ENCODE results near the gene OTUD3. TPM values are rescaled to one million over a fixed set of nuclear protein-coding genes. Genes with fewer than 3 reads are reported as not detected.

The OTUD3 gene
- total RNA-seq, 1 donor from 2014 or later: 6.4 TPM

GRCh38 chr1:19946971-19947370, 64.8 kb downstream of the OTUD3 start:
- H3K4me1 Mint-ChIP-seq (ENCODE audit: low read depth): no peaks in the 10 kb centered on the region
- peaks cover 17% of the 10 kb centered on the region for H3K27me3 Mint-ChIP-seq (ENCODE audit: low read depth)
- no peak for DNase-seq (ENCODE audit: low spot score)
- H3K4me3 Mint-ChIP-seq (ENCODE audit: unreplicated experiment): no peak overlapping the region
- TF ChIP-seq CTCF (IDR thresholded peaks at IDR 0.05): no peak
- peaks cover 2% of the 10 kb centered on the region for H3K9me3 Mint-ChIP-seq (ENCODE audit: low read depth)
- H3K36me3 Mint-ChIP-seq (ENCODE audit: low read depth): no peaks in the 10 kb centered on the region
- H3K27ac Mint-ChIP-seq (ENCODE audit: unreplicated experiment): no peak overlapping the region

- H3K36me3 Mint-ChIP-seq (ENCODE audit: low read depth): peaks cover 2% of the 10 kb centered on the region
- no peaks in the 10 kb centered on the region for H3K4me1 Mint-ChIP-seq (ENCODE audit: low read depth)
- no peak for DNase-seq (ENCODE audit: low spot score)
- H3K27ac Mint-ChIP-seq (ENCODE audit: unreplicated experiment): no peak overlapping the region
- no peak overlapping the region for H3K4me3 Mint-ChIP-seq (ENCODE audit: unreplicated experiment)
- H3K27me3 Mint-ChIP-seq (ENCODE audit: low read depth): peaks cover 26% of the 10 kb centered on the region
- TF ChIP-seq CTCF (IDR thresholded peaks at IDR 0.05): no peak
- peaks cover 8% of the 10 kb centered on the region for H3K9me3 Mint-ChIP-seq (ENCODE audit: low read depth)
Observed at GRCh38 chr1:19949016-19949415, 66.8 kb downstream of the OTUD3 start.

- no peak for DNase-seq (ENCODE audit: low spot score)
- Mint-ChIP-seq H3K9me3 (ENCODE audit: low read depth) (peaks cover 15% of the 10 kb centered on the region), H3K36me3 (ENCODE audit: low read depth) (peaks cover 2% of the 10 kb centered on the region), H3K4me3 (ENCODE audit: unreplicated experiment) (no peak overlapping the region), H3K4me1 (ENCODE audit: low read depth) (no peaks in the 10 kb centered on the region), H3K27me3 (ENCODE audit: low read depth) (peaks cover 37% of the 10 kb centered on the region), H3K27ac (ENCODE audit: unreplicated experiment) (no peak overlapping the region)
- TF ChIP-seq CTCF (IDR thresholded peaks at IDR 0.05): no peak
Observed at GRCh38 chr1:19954059-19954458, 71.9 kb downstream of the OTUD3 start.

- peaks cover 2% of the 10 kb centered on the region for H3K36me3 Mint-ChIP-seq (ENCODE audit: low read depth)
- H3K9me3 Mint-ChIP-seq (ENCODE audit: low read depth): peaks cover 15% of the 10 kb centered on the region
- H3K27ac Mint-ChIP-seq (ENCODE audit: unreplicated experiment): no peak overlapping the region
- no peak overlapping the region for H3K4me3 Mint-ChIP-seq (ENCODE audit: unreplicated experiment)
- no peaks in the 10 kb centered on the region for H3K4me1 Mint-ChIP-seq (ENCODE audit: low read depth)
- TF ChIP-seq CTCF (IDR thresholded peaks at IDR 0.05): no peak
- no peak for DNase-seq (ENCODE audit: low spot score)
- H3K27me3 Mint-ChIP-seq (ENCODE audit: low read depth): peaks cover 37% of the 10 kb centered on the region
Observed at GRCh38 chr1:19955534-19956170, 73.5 kb downstream of the OTUD3 start.

- H3K27ac Mint-ChIP-seq (ENCODE audit: unreplicated experiment): no peak overlapping the region
- H3K9me3 Mint-ChIP-seq (ENCODE audit: low read depth): peaks cover 15% of the 10 kb centered on the region
- no peak overlapping the region for H3K4me3 Mint-ChIP-seq (ENCODE audit: unreplicated experiment)
- DNase-seq (ENCODE audit: low spot score): no peak
- H3K4me1 Mint-ChIP-seq (ENCODE audit: low read depth): no peaks in the 10 kb centered on the region
- peak; percentile 8 for TF ChIP-seq CTCF (IDR thresholded peaks at IDR 0.05)
- no peaks in the 10 kb centered on the region for H3K36me3 Mint-ChIP-seq (ENCODE audit: low read depth)
- H3K27me3 Mint-ChIP-seq (ENCODE audit: low read depth): peaks cover 40% of the 10 kb centered on the region
Observed at GRCh38 chr1:19957779-19958178, 75.6 kb downstream of the OTUD3 start.
